GM21515 (cell line): Measurements from ENCODE around the gene PLK5.
"Not testable (repeated sequence)": the region's sequence is repeated elsewhere in the genome, so short reads cannot be mapped to it uniquely, and the experiment has no call there.

Source experiments
- ATAC-seq: cut with Tn5 transposase; IDR thresholded peaks from one replicate; pipeline ENCODE4 v1.9.1; 2021; ENCODE audit not compliant: unreplicated experiment

Gene PLK5

GRCh38 chr19:1524972-1525325, 1.1 kb downstream of the PLK5 start:
- no peak for ATAC-seq

- ATAC-seq, result no peak
These were observed 1.5 kb downstream of the PLK5 start for GRCh38 chr19:1525343-1525742.

- ATAC-seq, result no peak
These were observed 2.3 kb downstream of the PLK5 start for GRCh38 chr19:1526066-1526778.

GRCh38 chr19:1526979-1527649, 3.2 kb downstream of the PLK5 start:
- ATAC-seq, result no peak

GRCh38 chr19:1527650-1528309, 3.9 kb downstream of the PLK5 start:
- ATAC-seq, result no peak

- no peak for ATAC-seq
These were observed 4.9 kb downstream of the PLK5 start for GRCh38 chr19:1528596-1529429.

GRCh38 chr19:1529430-1529816, 5.5 kb downstream of the PLK5 start:
- no peak for ATAC-seq

GRCh38 chr19:1530856-1531255, 7.0 kb downstream of the PLK5 start:
- not testable (repeated sequence) for ATAC-seq

- no peak for ATAC-seq
These were observed 7.7 kb downstream of the PLK5 start for GRCh38 chr19:1531587-1531986.

GRCh38 chr19:1532003-1532402, 8.1 kb downstream of the PLK5 start:
- ATAC-seq, result no peak

- no peak for ATAC-seq
These were observed 9.8 kb downstream of the PLK5 start for GRCh38 chr19:1533510-1534150.

- ATAC-seq, result no peak
These were observed 11.1 kb downstream of the PLK5 start for GRCh38 chr19:1534972-1535371.

- not testable (repeated sequence) for ATAC-seq
These were observed 11.8 kb downstream of the PLK5 start for GRCh38 chr19:1535699-1536098.

- ATAC-seq, result no peak
These were observed 15.1 kb downstream of the PLK5 start for GRCh38 chr19:1538978-1539377.

GRCh38 chr19:1539749-1540148, 15.9 kb downstream of the PLK5 start:
- not testable (repeated sequence) for ATAC-seq

GRCh38 chr19:1540365-1540925, 16.6 kb downstream of the PLK5 start:
- no peak for ATAC-seq

GRCh38 chr19:1549332-1549945, 25.6 kb downstream of the PLK5 start:
- no peak for ATAC-seq

GRCh38 chr19:1551068-1552040, 27.5 kb downstream of the PLK5 start:
- ATAC-seq, result no peak

GRCh38 chr19:1553415-1553814, 29.5 kb downstream of the PLK5 start:
- no peak for ATAC-seq
